Measurements from ENCODE around the gene FHOD1. TPM values are rescaled to one million over a fixed set of nuclear protein-coding genes. Genes with fewer than 3 reads are reported as not detected.

Gene FHOD1
- total RNA-seq, 2 donors from 2014 or later = 5.3 to 11.6 TPM

DNA sequence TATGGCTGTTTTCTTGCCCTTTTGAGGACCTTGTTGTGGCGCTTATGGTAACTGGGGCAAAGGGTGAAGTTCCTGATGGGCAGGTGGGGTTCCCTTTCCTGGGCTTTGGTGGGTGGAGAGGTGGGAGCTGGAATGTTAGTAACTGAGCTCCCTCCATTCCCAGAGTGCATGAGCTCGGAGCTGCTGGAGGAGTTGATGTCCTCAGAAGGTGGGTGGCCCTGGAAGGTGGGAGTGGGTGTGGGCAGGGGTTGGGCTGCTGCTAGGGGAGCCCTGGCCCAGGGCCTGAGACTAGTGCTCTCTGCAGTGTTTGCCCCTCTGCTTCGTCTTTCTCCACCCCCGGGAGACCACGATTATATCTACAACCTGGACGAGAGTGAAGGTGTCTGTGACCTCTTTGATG lies 49.6 kb downstream of the FHOD1 start:
- H3K4me1 ChIP-seq = peaks cover 0 to 36% of the 10 kb centered on the region in 2 donors
- peaks cover 50% of the 10 kb centered on the region for H3K36me3 ChIP-seq
- no peak for DNase-seq (ENCODE audit: low spot score)
- no peak for TF ChIP-seq CTCF (IDR thresholded peaks at IDR 0.05)
- no peaks in the 10 kb centered on the region for H3K9me3 ChIP-seq
- no peaks in the 10 kb centered on the region for H3K27me3 ChIP-seq
- H3K27ac ChIP-seq = no peak overlapping the region
- H3K4me3 ChIP-seq = no peak overlapping the region

GRCh38 chr16:67196881-67197280 lies 50.4 kb downstream of the FHOD1 start:
- Histone ChIP-seq H3K27me3 (no peaks in the 10 kb centered on the region), H3K9me3 (no peaks in the 10 kb centered on the region), H3K4me3 (no peak overlapping the region), H3K27ac (no peak overlapping the region), H3K4me1 (peaks cover 0 to 38% of the 10 kb centered on the region in 2 donors), H3K36me3 (peaks cover 50% of the 10 kb centered on the region)
- TF ChIP-seq CTCF (IDR thresholded peaks at IDR 0.05) = no peak
- DNase-seq (ENCODE audit: low spot score) = no peak

- peaks cover 0 to 49% of the 10 kb centered on the region in 2 donors for H3K4me1 ChIP-seq
- H3K36me3 ChIP-seq = peaks cover 50% of the 10 kb centered on the region
- H3K27ac ChIP-seq = no peak overlapping the region
- no peaks in the 10 kb centered on the region for H3K9me3 ChIP-seq
- no peak overlapping the region for H3K4me3 ChIP-seq
- H3K27me3 ChIP-seq = no peaks in the 10 kb centered on the region
- no peak for TF ChIP-seq CTCF (IDR thresholded peaks at IDR 0.05)
- DNase-seq (ENCODE audit: low spot score) = no peak
Observed at GRCh38 chr16:67195676-67196075, 51.6 kb downstream of the FHOD1 start.

DNA sequence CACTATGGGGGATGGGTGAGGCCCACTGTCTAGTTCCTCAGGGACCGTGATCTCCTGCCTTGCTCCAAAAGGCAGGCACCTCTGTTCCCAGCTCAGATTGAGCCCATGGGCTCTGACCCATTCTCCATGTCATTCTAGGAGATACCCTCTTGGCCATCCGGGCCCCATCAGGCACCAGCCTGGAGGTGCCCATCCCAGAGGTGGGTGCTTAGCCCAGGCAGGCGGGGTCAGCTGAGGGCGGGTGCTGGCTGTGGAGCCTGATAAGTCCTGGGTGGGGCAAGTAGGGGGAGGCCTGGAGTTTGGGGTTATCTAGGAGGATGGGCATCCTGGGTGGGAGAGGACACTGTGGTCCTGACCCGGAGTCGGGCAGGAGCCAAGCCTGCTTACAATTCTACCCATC lies 53.0 kb downstream of the FHOD1 start:
- H3K27me3 ChIP-seq = no peaks in the 10 kb centered on the region
- H3K36me3 ChIP-seq = peaks cover 50% of the 10 kb centered on the region
- no peak overlapping the region for H3K4me3 ChIP-seq
- peaks cover 0 to 42% of the 10 kb centered on the region in 2 donors for H3K4me1 ChIP-seq
- no peaks in the 10 kb centered on the region for H3K9me3 ChIP-seq
- no peak for TF ChIP-seq CTCF (IDR thresholded peaks at IDR 0.05)
- DNase-seq (ENCODE audit: low spot score) = no peak
- H3K27ac ChIP-seq = no peak overlapping the region

GRCh38 chr16:67193536-67193935 lies 53.7 kb downstream of the FHOD1 start:
- peaks cover 50% of the 10 kb centered on the region for H3K36me3 ChIP-seq
- H3K9me3 ChIP-seq = no peaks in the 10 kb centered on the region
- no peaks in the 10 kb centered on the region for H3K27me3 ChIP-seq
- peaks cover 0 to 36% of the 10 kb centered on the region in 2 donors for H3K4me1 ChIP-seq
- TF ChIP-seq CTCF (IDR thresholded peaks at IDR 0.05) = no peak
- H3K4me3 ChIP-seq = no peak overlapping the region
- H3K27ac ChIP-seq = no peak overlapping the region
- no peak for DNase-seq (ENCODE audit: low spot score)

DNA sequence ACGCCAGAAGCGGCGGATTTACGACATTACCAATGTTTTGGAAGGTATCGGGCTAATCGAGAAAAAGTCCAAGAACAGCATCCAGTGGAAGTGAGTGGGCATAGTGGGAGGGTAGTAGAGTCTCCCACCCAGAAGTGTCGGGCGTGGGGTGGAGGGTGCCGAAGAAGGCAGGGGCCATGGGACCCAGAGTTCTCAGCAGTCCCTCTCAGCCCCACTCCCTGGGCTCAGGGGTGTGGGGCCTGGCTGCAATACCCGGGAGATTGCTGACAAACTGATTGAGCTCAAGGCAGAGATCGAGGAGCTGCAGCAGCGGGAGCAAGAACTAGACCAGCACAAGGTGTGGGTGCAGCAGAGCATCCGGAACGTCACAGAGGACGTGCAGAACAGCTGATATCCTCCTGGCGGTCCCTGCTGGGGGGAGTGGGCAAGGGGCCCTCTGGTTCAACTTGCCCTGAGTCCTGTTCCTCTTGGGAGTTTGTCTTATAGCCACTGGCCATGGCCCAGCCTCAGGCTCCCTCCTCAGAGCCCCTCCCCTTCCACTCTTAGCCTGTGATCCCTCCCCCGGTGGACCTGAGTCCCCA lies 54.4 kb downstream of the FHOD1 start:
- no peak for DNase-seq (ENCODE audit: low spot score)
- Histone ChIP-seq H3K4me1 (peaks cover 0 to 29% of the 10 kb centered on the region in 2 donors), H3K27ac (peak overlapping the region; percentile 76 to 78), H3K27me3 (no peaks in the 10 kb centered on the region), H3K36me3 (peaks cover 45% of the 10 kb centered on the region), H3K4me3 (peak overlapping the region; percentile 87 to 98), H3K9me3 (no peaks in the 10 kb centered on the region)
- no peak for TF ChIP-seq CTCF (IDR thresholded peaks at IDR 0.05)
